Gastroesophageal sphincter (tissue), 3 donors: ENCODE data around the gene BFSP1.

Source experiments
- EP300 ChIP-seq: sonication (generic); formaldehyde crosslinking; IDR thresholded peaks from one replicate; pipeline ENCODE4 v1.6.1; 2017; ENCODE audit warnings: antibody characterized with exemption, mild to moderate bottlenecking
- POLR2A ChIP-seq, 2 donors: fragments of 450-650 bp; IDR thresholded peaks; one replicate each; pipeline ENCODE4 v1.6.1; 2017; ENCODE audit warnings: antibody characterized with exemption in 2 of 2, mild to moderate bottlenecking in 2 of 2, moderate library complexity in 1 of 2
- POLR2AphosphoS5 ChIP-seq: sonication (generic); formaldehyde crosslinking; IDR thresholded peaks from one replicate; pipeline ENCODE4 v1.6.1; 2017; ENCODE audit warnings: antibody characterized with exemption
- TF ChIP-seq, protein P1 (sequence below), 4 experiments: fragments of 200-600 bp in 2 of 4; fragments of 450-650 bp in 2 of 4; sonication (generic) in 1 of 4; IDR thresholded peaks; one replicate each; pipeline ENCODE4 v1.5.1; 2017 to 2019; ENCODE audit warnings: antibody characterized with exemption in 4 of 4, mild to moderate bottlenecking in 2 of 4, moderate library complexity in 2 of 4

DNA sequence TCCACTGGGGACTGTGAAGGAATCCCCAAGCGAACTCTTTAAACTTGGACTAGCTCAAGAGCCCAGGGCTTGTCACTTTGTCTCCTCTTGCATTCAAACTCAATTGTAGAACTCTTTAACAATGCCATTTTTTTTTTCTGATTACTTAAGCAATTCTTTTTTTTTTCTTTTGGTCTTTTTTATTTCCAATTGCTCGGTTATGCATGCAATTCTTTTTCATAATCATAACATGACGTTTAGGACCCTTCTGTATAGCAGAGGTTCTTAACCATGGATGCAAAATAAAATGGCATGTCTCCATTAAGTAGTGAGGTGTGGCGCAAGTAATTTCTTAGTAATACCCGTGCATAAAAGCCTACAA, 466 bp upstream of the BFSP1 start:
- TF ChIP-seq, protein P1, sequence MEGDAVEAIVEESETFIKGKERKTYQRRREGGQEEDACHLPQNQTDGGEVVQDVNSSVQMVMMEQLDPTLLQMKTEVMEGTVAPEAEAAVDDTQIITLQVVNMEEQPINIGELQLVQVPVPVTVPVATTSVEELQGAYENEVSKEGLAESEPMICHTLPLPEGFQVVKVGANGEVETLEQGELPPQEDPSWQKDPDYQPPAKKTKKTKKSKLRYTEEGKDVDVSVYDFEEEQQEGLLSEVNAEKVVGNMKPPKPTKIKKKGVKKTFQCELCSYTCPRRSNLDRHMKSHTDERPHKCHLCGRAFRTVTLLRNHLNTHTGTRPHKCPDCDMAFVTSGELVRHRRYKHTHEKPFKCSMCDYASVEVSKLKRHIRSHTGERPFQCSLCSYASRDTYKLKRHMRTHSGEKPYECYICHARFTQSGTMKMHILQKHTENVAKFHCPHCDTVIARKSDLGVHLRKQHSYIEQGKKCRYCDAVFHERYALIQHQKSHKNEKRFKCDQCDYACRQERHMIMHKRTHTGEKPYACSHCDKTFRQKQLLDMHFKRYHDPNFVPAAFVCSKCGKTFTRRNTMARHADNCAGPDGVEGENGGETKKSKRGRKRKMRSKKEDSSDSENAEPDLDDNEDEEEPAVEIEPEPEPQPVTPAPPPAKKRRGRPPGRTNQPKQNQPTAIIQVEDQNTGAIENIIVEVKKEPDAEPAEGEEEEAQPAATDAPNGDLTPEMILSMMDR (IDR thresholded peaks at IDR 0.05) = no peak
- no peak for TF ChIP-seq POLR2A (IDR thresholded peaks at IDR 0.05)
- TF ChIP-seq EP300 = no peak
- no peak for TF ChIP-seq POLR2AphosphoS5
